ENCODE measurements around the gene LRRC10B.

LRRC10B gene

GRCh38 chr11:61510166-61510919 lies 1.8 kb downstream of the LRRC10B start:
- DNase-seq: no peak

GRCh38 chr11:61510974-61511373 lies 2.4 kb downstream of the LRRC10B start:
- no peak for DNase-seq

- no peak for DNase-seq
These were observed 2.8 kb downstream of the LRRC10B start for GRCh38 chr11:61511383-61511782.

DNA sequence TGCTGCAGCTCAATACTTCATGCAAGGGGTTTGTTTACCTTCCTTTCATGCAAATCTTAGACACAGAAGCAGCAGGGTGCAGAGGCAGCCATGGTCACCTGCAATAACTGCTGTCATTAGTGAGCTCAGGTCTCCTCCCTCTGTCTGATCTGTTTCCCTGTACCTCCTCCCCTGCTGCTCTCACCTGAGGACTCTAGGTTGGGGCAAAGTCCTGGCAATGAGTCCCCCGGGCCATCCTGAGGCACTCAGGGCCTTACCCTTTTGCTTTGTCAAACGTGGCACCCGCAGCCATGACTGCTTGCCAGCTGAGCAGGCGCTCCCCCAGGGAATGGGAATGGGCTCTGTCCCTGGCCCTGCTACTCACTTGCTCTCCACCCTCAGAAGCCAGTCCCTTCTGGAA lies 3.9 kb downstream of the LRRC10B start:
- DNase-seq: no peak

GRCh38 chr11:61513143-61513765 lies 4.7 kb downstream of the LRRC10B start:
- DNase-seq: no peak

GRCh38 chr11:61514050-61514917 lies 5.7 kb downstream of the LRRC10B start:
- no peak for DNase-seq

DNA sequence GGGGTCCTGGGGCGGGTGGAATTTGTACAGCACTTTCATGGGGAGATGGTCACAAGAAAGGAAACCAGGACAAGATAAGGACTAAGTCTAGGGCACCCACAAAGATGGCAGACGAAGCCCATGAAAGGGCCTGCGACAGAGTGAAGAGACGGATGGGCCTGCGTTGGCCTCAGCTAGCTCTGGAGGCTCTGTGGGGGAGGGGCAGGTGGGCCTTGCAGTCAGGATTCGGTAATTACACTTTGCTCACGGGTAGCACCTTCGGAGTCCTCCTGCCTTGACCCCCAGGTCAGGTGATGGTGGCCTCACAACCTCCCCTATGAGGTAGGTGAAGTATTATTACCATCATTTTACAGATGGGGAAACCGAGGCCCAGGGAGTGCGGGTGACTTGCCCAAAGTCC lies 7.1 kb downstream of the LRRC10B start:
- no peak for DNase-seq

- no peak for DNase-seq
These were observed 7.6 kb downstream of the LRRC10B start for GRCh38 chr11:61516191-61516590.

DNA sequence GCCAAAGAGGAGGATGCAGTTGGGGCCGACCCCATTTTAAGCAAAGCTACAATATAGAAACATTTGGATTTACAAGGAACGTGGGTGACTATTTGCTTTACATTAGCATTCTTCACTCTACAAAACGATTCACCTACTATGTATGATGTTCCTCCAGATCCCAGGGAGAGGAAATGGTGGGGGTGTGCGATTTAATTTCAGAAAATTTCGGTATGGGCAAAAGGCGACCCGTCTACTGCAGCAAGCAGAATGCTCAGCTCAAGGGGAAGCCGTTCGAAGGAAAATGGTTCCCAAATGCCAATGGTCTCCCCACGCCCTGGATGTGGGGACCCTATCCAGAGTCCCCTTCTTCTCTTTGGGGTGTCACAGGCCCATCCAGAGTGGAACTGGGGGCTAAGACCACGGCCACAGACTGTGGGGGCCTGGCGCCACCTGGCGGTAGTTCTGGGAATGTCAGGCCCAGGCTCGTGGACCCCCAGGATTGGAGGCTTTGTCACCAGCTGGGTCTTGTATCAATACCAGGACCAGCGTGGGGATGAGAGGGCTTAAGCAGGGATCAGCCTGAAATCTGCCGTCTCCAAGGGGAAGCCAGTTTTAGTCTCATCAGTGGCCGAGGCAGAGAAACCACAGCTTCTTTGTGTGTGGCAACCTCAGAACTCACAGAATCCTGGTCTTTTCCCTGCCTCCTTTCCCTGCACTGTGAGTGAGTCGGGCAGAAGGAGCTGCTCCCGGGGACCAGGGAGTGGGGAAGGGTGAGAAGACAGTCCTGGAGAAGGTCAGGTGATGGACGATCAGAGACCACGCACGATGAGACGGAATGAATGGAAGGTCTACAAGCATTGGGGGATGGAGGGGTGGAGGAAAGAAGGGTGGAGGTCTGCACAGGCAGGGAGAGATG lies 8.4 kb downstream of the LRRC10B start:
- peak; percentile 85 for DNase-seq

GRCh38 chr11:61518032-61518795 lies 9.7 kb downstream of the LRRC10B start:
- DNase-seq: no peak

- DNase-seq: no peak
These were observed 14.3 kb downstream of the LRRC10B start for GRCh38 chr11:61522881-61523280.

DNA sequence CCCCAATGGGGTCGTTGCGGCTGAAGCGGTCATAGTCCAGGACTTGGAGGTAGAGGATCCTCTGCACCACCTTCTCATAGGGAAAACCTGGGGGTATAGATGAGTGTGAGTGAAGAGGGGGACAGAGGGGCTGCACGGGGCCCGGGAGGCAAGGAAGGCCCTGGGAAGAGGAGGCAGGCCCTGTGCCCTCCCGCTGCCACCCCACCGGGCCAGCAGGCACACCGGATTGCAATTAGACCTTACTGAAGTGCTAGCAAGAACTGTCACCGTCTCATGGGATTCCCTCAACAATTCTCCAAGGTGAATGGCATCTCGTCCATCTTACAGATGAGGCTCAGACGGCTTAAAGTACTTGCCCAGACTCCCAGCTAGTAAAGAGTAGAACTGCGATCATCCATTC lies 15.9 kb downstream of the LRRC10B start:
- DNase-seq: no peak

- no peak for DNase-seq
These were observed 16.5 kb downstream of the LRRC10B start for GRCh38 chr11:61524963-61525587.

GRCh38 chr11:61526229-61526628 lies 17.7 kb downstream of the LRRC10B start:
- no peak for DNase-seq

DNA sequence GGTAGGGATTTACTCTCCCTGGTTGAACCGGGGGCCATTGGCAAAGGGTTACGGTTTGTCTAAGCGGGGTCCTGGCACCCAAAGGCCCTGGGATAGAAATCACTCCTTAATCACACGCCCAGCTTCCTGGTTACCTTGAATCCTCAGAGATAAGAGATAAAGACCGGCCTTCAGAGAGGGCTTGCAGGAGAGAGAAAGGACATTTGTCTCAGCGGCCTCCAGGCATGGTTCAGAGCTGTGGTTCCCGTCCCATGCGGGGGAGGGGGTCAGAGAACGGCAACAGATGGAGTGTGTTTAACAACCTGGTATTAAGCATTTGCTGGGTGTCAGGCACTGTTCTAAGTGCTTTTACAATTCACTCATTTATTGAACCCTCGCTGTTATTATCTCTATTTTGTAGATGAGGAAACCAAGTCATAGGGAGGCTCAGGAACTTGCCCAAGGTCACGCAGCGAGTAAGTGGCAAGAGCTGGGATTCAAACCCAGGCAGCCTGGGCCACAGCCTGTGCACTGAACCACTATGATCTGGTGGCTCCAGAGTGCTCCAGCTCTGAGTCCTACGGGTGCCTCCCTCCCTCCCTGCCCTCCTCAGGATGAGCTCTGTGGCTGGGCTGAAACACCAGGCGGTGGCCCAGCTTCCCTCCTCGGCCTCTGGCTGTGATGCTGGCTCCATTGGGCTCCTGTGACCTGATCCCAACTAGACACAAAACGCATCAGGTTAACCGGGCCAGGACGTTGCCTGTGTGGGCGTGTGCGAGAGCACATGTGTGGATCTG lies 18.6 kb downstream of the LRRC10B start:
- no peak for DNase-seq

DNA sequence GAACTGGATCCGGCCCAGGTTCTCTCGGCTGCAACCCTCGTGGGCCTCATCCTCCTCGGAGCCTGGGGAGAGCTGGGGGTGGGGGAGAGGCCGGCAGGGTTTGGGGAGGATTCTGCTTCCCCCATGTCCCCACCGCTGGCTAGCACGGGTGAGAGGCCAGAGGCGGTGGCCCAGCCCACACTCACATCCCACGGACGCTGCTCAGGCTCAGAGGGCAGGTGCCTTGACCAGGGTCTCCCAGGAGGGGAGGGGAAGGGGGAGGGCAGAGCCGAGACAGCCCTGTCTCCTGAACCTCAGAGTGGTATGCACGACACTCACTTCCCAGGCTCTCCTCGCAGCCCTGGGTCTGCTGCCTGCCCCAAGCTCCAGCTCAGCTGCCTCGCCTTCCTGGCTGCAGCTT lies 19.6 kb downstream of the LRRC10B start:
- DNase-seq: no peak

DNA sequence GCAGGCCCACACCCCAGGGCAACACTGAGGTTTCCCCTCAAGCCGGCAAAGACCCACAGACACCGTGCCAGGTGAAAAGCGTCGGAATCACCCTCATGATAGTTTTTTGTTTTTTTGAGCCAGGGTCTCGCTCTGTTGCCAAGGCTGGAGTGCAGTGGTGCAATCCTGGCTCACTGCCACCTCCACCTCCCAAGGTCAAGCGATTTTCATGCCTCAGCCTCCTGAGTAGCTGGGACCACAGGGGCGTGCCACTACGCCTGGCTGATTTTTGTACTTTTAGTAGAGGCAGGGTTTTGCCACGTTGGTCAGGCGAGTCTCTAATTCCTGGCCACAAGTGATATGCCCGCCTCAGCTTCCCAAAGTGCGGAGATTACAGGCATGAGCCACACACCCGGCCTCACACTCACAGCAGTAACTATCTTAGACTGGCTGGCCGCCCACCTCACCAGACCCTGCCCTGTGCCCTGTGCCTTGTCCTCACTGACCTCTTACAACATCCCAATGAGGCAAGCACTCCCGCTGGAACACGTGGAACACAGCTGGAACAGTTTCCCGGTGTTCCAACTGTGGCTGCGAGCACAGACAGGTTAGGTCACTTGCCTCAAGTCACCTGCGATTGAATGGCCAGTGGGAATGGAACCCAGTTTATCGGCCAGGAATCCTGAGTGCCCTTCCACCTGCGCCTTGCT lies 21.1 kb downstream of the LRRC10B start:
- DNase-seq: no peak

- peak; percentile 69 for DNase-seq
These were observed 22.5 kb downstream of the LRRC10B start for GRCh38 chr11:61531044-61531443.

- no peak for DNase-seq
These were observed 23.8 kb downstream of the LRRC10B start for GRCh38 chr11:61532134-61533038.
